GM12878 (cell line): ENCODE results near the gene KIF9. TPM values are rescaled to one million over a fixed set of nuclear protein-coding genes. Genes with fewer than 3 reads are reported as not detected.

Experiments
- ATAC-seq: fragments of 200-7000 bp; cut with Tn5 transposase; 3 replicates; pipeline ENCODE4 v1.9.1; 2020; ENCODE audit warnings: mild to moderate bottlenecking, moderate library complexity
- BruUV-seq: library from RNA; stranded (reverse); fragments of 400-500 nt; replicated peaks from 2 replicates; lab custom pipeline; 2021; lab: Mats Ljungman, UMichigan
- CTCF ChIA-PET: fragments of 300-600 bp; sonication (Branson Sonifier 250); formaldehyde crosslinking; extraction: SDS; loops from one replicate; lab custom pipeline; 2021; ENCODE audit warnings: inconsistent platforms; lab: Yijun Ruan, JAX
- POLR2A ChIA-PET: fragments of 350-600 bp; formaldehyde crosslinking; extraction: SDS; loops from one replicate; lab custom pipeline; 2021; ENCODE audit warnings: inconsistent platforms; lab: Charles Lee
- RAD21 ChIA-PET: fragments of 300-600 bp; sonication (Branson Sonifier 250); formaldehyde crosslinking; loops from one replicate; lab custom pipeline; 2023; ENCODE audit warnings: antibody characterized with exemption; ENCODE audit not compliant: unreplicated experiment; lab: Charles Lee
- SMC1A ChIA-PET: fragments of 300-600 bp; sonication (Branson Sonifier 250); formaldehyde crosslinking; loops from one replicate; lab custom pipeline; 2023; ENCODE audit not compliant: unreplicated experiment, uncharacterized antibody; lab: Charles Lee
- DNase-seq: peaks from one replicate; pipeline ENCODE4 v3.0.0-alpha.2; 2011; ENCODE audit warnings: low read depth, low spot score
- FAIRE-seq: peaks from 3 replicates; lab custom pipeline; 2011; peaks lifted over from hg19 to GRCh38; lab: Jason Lieb, UNC
- H2AFZ ChIP-seq: 2 replicates; pipeline ENCODE4 v1.6.0; 2011; ENCODE audit warnings: low read depth, low read length, control low read depth; ENCODE audit not compliant: control insufficient read depth
- H3K27ac ChIP-seq: 2 replicates; pipeline ENCODE4 v1.5.1; 2011; ENCODE audit warnings: control low read depth; ENCODE audit not compliant: control insufficient read depth, insufficient read depth
- H3K27me3 ChIP-seq, 2 experiments: replicated peaks in 1 of 2; 2 replicates each; pipeline versions ENCODE4 v1.6.0 to v1.6.1; 2011; ENCODE audit warnings: low read length in 1 of 2; ENCODE audit not compliant: control insufficient read depth in 2 of 2, insufficient read depth in 2 of 2
- H3K36me3 ChIP-seq, 2 experiments: 2 replicates each; pipeline ENCODE4 v1.5.1; 2011; ENCODE audit warnings: low read length in 1 of 2; ENCODE audit not compliant: control insufficient read depth in 2 of 2, insufficient read depth in 2 of 2
- H3K4me1 ChIP-seq: 2 replicates; pipeline ENCODE4 v1.6.1; 2011; ENCODE audit warnings: mild to moderate bottlenecking, low read length, moderate library complexity, mixed read lengths; ENCODE audit not compliant: control insufficient read depth, insufficient read depth
- H3K4me2 ChIP-seq: 2 replicates; pipeline ENCODE4 v1.6.0; 2011; ENCODE audit warnings: control low read depth; ENCODE audit not compliant: control insufficient read depth, insufficient read depth
- H3K4me3 ChIP-seq: fragments of 200-600 bp; sonication (generic); 2 replicates; pipeline ENCODE4 v1.5.1; 2016
- H3K79me2 ChIP-seq: 2 replicates; pipeline ENCODE4 v1.6.0; 2011; ENCODE audit warnings: low read length; ENCODE audit not compliant: control insufficient read depth, insufficient read depth
- H3K9ac ChIP-seq: 2 replicates; pipeline ENCODE4 v1.8.0; 2011; ENCODE audit warnings: low read length, control low read depth, mixed read lengths; ENCODE audit not compliant: control insufficient read depth, insufficient read depth
- H3K9me3 ChIP-seq: replicated peaks from 3 replicates; pipeline ENCODE4 v1.5.1; 2011; ENCODE audit warnings: mild to moderate bottlenecking, low read length; ENCODE audit not compliant: control insufficient read depth, insufficient read depth
- H4K20me1 ChIP-seq: 2 replicates; pipeline ENCODE4 v1.6.0; 2011; ENCODE audit not compliant: control insufficient read depth, insufficient read depth
- BCL11A ChIP-seq: IDR thresholded peaks from 2 replicates; pipeline ENCODE4 v1.6.1; 2011; ENCODE audit warnings: low read depth, low read length
- BHLHE40 ChIP-seq, 2 experiments: fragments of 450-650 bp in 1 of 2; IDR thresholded peaks; 2 replicates each; pipeline ENCODE4 v1.6.1; 2011 to 2017; ENCODE audit warnings: low read depth in 2 of 2, borderline replicate concordance in 1 of 2, improper control_type of control experiment in 1 of 2, low read length in 1 of 2, mild to moderate bottlenecking in 1 of 2
- CBX3 ChIP-seq: fragments of 200-600 bp; sonication (generic); IDR thresholded peaks from 2 replicates; pipeline ENCODE4 v1.6.1; 2016; ENCODE audit warnings: low read depth, borderline replicate concordance
- CREM ChIP-seq: IDR thresholded peaks from 2 replicates; pipeline ENCODE4 v1.6.1; 2014; ENCODE audit warnings: antibody characterized with exemption, low read depth
- DPF2 ChIP-seq: fragments of 450-650 bp; IDR thresholded peaks from 2 replicates; pipeline ENCODE4 v1.6.1; 2017; ENCODE audit warnings: mild to moderate bottlenecking
- EED ChIP-seq: sonication (generic); IDR thresholded peaks from 2 replicates; pipeline ENCODE4 v1.6.1; 2016; ENCODE audit warnings: antibody characterized with exemption, low read depth
- FOXK2 ChIP-seq: fragments of 450-650 bp; IDR thresholded peaks from 2 replicates; pipeline ENCODE4 v1.6.1; 2017; ENCODE audit warnings: mild to moderate bottlenecking, moderate library complexity
- IKZF2 ChIP-seq, 2 experiments: fragments of 450-650 bp; IDR thresholded peaks; 2 replicates each; pipeline ENCODE4 v1.6.1; 2017; ENCODE audit warnings: mild to moderate bottlenecking in 2 of 2, moderate library complexity in 2 of 2
- LARP7 ChIP-seq: fragments of 450-650 bp; IDR thresholded peaks from 2 replicates; pipeline ENCODE4 v1.6.1; 2017; ENCODE audit warnings: mild to moderate bottlenecking
- MEF2B ChIP-seq: fragments of 450-650 bp; IDR thresholded peaks from 2 replicates; pipeline ENCODE4 v1.6.1; 2018; ENCODE audit warnings: mild to moderate bottlenecking, moderate library complexity; ENCODE audit not compliant: partially characterized antibody, poor library complexity, severe bottlenecking
- NFYB ChIP-seq: IDR thresholded peaks from 2 replicates; pipeline ENCODE4 v1.6.1; 2011; ENCODE audit warnings: low read depth, mild to moderate bottlenecking, low read length, improper control_type of control experiment, moderate library complexity; ENCODE audit not compliant: insufficient read depth
- PAX5 ChIP-seq: IDR thresholded peaks from 2 replicates; pipeline ENCODE4 v1.6.1; 2011; ENCODE audit warnings: low read depth, low read length, borderline replicate concordance
- POLR2A ChIP-seq: IDR thresholded peaks from 2 replicates; pipeline ENCODE4 v1.6.1; 2011; ENCODE audit warnings: low read depth, mild to moderate bottlenecking, low read length
- SIX5 ChIP-seq: IDR thresholded peaks from 2 replicates; pipeline ENCODE4 v1.6.1; 2011; ENCODE audit warnings: mild to moderate bottlenecking, low read depth, low read length, moderate library complexity; ENCODE audit not compliant: severe bottlenecking
- SP1 ChIP-seq: IDR thresholded peaks from one replicate; pipeline ENCODE4 v1.6.1; 2011; ENCODE audit warnings: low read depth, low read length
- SREBF2 ChIP-seq: IDR thresholded peaks from 2 replicates; pipeline ENCODE4 v1.6.1; 2012; ENCODE audit warnings: mild to moderate bottlenecking, low read length
- TCF7 ChIP-seq: IDR thresholded peaks from 2 replicates; pipeline ENCODE4 v1.6.1; 2014; ENCODE audit warnings: antibody characterized with exemption, borderline replicate concordance
- ZNF384 ChIP-seq: IDR thresholded peaks from 2 replicates; pipeline ENCODE4 v1.6.1; 2012; ENCODE audit warnings: low read depth, mild to moderate bottlenecking, low read length, improper control_type of control experiment, borderline replicate concordance
- WGBS: methylation state at CpG from one replicate; pipeline ENCODE4 v1.1.6; 2016; ENCODE audit warnings: low lambda C conversion rate; ENCODE audit not compliant: insufficient replicate concordance, insufficient coverage; ENCODE audit errors: missing lambda C conversion rate; 5-methylcytosine and 5-hydroxymethylcytosine counted together
- in situ Hi-C: fragments of 300-500 bp; cut with MboI; formaldehyde crosslinking; loops from 9 replicates; pipeline ENCODE4 v1.14.3; 2018; ENCODE audit warnings: mixed read lengths
- intact Hi-C: fragments of 100-400 bp; cut with micrococcal nuclease; formaldehyde crosslinking; loops from one replicate; pipeline ENCODE4 v1.14.2; 2022; ENCODE audit not compliant: unreplicated experiment
- polyA plus RNA-seq, 11 experiments: library from polyadenylated mRNA; depleted of rRNA in 4 of 11; unstranded in 6 of 11; stranded (reverse) in 5 of 11; fragments of >200 nt; fragmentation: Nextera tagmentation in 4 of 11; fragmentation: Illumina TruSeq in 1 of 11; extraction: Ambion mirVana in 4 of 11; extraction: Trizol in 1 of 11; gene quantifications; 1 replicate in 1 of 11; 2 replicates in 10 of 11; pipeline versions ENCODE4 v1.2.1 to v1.2.3, GENCODE V29; 2011 to 2016; ENCODE audit warnings: inconsistent platforms in 2 of 11, missing spikeins in 2 of 11, low read depth in 1 of 11
- total RNA-seq, 4 experiments: library from RNA; depleted of rRNA in 3 of 4; stranded (reverse); fragments of >200 nt in 3 of 4; fragmentation: Illumina TruSeq in 1 of 4; extraction: Trizol in 1 of 4; gene quantifications; 2 replicates each; pipeline versions ENCODE4 v1.2.1 to v1.2.3, GENCODE V29; 2013 to 2021
- TF ChIP-seq, protein P1 (sequence below): fragments of 450-650 bp; IDR thresholded peaks from 2 replicates; pipeline ENCODE4 v1.6.1; 2017; ENCODE audit warnings: borderline replicate concordance
- TF ChIP-seq, protein P2 (sequence below): IDR thresholded peaks from 2 replicates; pipeline ENCODE4 v1.6.1; 2011; ENCODE audit warnings: borderline replicate concordance, low read depth, mild to moderate bottlenecking, moderate library complexity, mixed read lengths, low read length; ENCODE audit not compliant: insufficient read depth; ENCODE audit errors: extremely low read length

KIF9 gene
- total and polyA plus RNA-seq, 10 of the 15 experiments (the other 5 are each of a cell fraction or from before 2014, with no cell fraction given): 3.0 to 10.2 (median 5.9) TPM

DNA sequence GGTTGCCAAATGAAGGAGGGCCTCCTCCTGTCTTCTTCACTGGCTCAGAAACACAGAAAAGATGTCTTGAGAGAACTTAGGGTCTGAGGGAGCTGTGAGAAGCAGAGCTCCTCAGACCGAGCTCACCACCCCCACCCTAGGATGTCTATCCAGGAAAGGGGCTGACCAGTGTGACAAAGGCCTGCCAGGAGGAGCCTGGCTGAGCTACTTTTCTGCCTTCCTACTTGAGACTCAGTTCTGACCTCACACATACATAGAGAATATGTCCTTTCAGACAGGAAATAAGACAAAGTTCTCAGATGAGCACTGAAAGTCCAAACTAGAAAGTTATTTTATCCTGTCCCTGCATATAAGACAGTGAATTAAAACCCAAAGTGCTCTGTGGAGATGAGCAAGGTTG, 54.5 kb downstream of the KIF9 start (continued):
- TF ChIP-seq, protein P1, sequence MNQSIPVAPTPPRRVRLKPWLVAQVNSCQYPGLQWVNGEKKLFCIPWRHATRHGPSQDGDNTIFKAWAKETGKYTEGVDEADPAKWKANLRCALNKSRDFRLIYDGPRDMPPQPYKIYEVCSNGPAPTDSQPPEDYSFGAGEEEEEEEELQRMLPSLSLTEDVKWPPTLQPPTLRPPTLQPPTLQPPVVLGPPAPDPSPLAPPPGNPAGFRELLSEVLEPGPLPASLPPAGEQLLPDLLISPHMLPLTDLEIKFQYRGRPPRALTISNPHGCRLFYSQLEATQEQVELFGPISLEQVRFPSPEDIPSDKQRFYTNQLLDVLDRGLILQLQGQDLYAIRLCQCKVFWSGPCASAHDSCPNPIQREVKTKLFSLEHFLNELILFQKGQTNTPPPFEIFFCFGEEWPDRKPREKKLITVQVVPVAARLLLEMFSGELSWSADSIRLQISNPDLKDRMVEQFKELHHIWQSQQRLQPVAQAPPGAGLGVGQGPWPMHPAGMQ: no peak
- TF ChIP-seq IKZF2 (IDR thresholded peaks at IDR 0.05) (no peak), ZNF384 (no peak), LARP7 (no peak), TCF7 (no peak), NFYB (no peak), BCL11A (no peak), CREM (no peak)
- TF ChIP-seq, protein P2, sequence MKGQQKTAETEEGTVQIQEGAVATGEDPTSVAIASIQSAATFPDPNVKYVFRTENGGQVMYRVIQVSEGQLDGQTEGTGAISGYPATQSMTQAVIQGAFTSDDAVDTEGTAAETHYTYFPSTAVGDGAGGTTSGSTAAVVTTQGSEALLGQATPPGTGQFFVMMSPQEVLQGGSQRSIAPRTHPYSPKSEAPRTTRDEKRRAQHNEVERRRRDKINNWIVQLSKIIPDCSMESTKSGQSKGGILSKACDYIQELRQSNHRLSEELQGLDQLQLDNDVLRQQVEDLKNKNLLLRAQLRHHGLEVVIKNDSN: no peak

DNA sequence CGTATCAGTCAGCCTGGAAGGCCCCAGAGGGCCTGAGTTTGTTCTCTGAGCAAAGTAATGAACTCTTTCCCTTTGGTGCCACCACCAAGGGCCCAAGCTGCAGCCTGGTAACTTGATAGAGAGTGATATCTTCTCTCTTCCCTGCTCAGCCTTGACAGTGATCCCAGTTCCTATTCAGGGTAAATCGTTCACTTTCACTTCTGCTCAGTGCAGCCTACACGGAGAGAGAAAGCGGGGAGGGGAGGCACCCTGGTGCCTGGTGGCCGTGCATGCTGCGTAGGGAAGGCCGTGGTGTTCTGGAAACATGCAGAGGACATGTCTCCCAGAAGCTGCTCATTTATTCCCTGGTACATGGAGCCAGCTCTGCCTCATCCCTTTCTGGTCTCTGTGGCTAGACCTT, 54.9 kb downstream of the KIF9 start:
- ATAC-seq: peak; percentile 87
- FAIRE-seq: peak; percentile 88
- no peaks in the 10 kb centered on the region for H3K36me3 ChIP-seq
- intact Hi-C loops: loop anchor here (10.0 kb wide), 1 partner anchor 143 kb away; no protein-coding TSS in a partner anchor
- no peaks in the 10 kb centered on the region for H4K20me1 ChIP-seq
- peak overlapping the region; percentile 73 for H2AFZ ChIP-seq
- no peaks in the 10 kb centered on the region for H3K79me2 ChIP-seq
- BruUV-seq: no TSS peak
- no peaks in the 10 kb centered on the region for H3K27me3 ChIP-seq
- CTCF ChIA-PET: interaction anchor here (0.6 to 4.1 kb wide), 7 partner anchors 27 to 126 kb away, joined by 3 to 18 read pairs (median 4); partner anchors contain the start of gene SETD2
- RAD21 ChIA-PET: interaction anchor here (0.7 to 1.8 kb wide), 7 partner anchors 52 to 144 kb away, joined by 3 to 10 read pairs (median 3); no protein-coding TSS in a partner anchor
- SMC1A ChIA-PET: interaction anchor here (0.8 to 1.4 kb wide), 10 partner anchors 12 to 280 kb away, joined by 3 to 6 read pairs (median 4); partner anchors contain the start of gene SETD2
- in situ Hi-C loops: no loop called here
- no peaks in the 10 kb centered on the region for H3K9me3 ChIP-seq
- 1% methylated on average over 7 of the region's 7 CpGs for WGBS
- H3K4me1 ChIP-seq: peaks cover 46% of the 10 kb centered on the region
- H3K4me3 ChIP-seq: peak overlapping the region; percentile 25; the same call in 1 of the 2 replicates
- H3K4me2 ChIP-seq: peak overlapping the region; percentile 88
- peak overlapping the region; percentile 64 for H3K9ac ChIP-seq
- H3K27ac ChIP-seq: peak overlapping the region; percentile 92
- POLR2A ChIA-PET: interaction anchor here (0.6 to 1.4 kb wide), 3 partner anchors 9 to 63 kb away, joined by 3 read pairs; no protein-coding TSS in a partner anchor
- DNase-seq: peak; percentile 58
- TF ChIP-seq BHLHE40 (IDR thresholded peaks at IDR 0.05; ENCODE audit: borderline replicate concordance in 1 of 2, low read depth in 2 of 2, low read length in 1 of 2) (peak in 1 of 2 experiments; percentile 32; a peak in 1 of 4 replicates), DPF2 (peak; percentile 78), MEF2B (peak; percentile 46), SIX5 (no peak), PAX5 (peak; percentile 61; the same call in 1 of the 2 replicates), CBX3 (no peak), SP1 (peak; percentile 11), SREBF2 (no peak), ZNF384 (no peak), EED (peak; percentile 95), POLR2A (peak; percentile 48), FOXK2 (no peak)
